IPS-NIHi7 (cell line): ENCODE data around the gene MED7.

ENCODE experiments used
- DNase-seq: peaks from one replicate; pipeline ENCODE4 v3.0.0; 2012; ENCODE audit warnings: mixed read lengths; ENCODE audit errors: extremely low spot score

Gene MED7

DNA sequence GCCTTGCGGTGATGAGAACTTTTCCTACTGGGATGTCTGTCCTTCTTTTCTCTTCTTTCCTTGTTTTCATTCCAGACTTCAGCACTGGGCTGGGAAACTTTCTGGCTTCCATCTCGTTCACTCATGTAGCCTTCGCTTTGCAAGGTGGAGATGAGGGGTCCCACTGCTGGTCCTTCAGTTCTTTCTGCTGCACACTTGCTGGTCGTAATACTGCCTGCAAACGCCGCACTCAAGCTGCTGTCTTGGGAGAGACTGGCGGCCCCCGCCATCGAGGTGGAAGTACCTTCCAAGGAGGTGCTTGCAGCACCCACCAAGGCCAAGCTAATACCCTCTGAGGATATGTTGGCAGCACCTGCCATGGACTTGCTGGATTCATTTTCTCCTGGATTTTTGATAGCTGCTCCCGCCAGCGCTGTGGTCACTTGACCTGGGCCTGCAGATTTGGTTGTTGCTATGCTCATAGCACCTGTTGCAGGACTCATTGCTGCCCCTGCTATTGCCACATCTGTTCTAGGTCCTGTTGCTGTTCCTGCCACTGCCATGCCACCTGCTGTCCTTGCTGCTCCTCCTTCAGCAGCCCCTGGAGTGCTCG lies 20.4 kb upstream of the MED7 start:
- DNase-seq = no peak

GRCh38 chr5:157161996-157162395 lies 19.3 kb upstream of the MED7 start:
- no peak for DNase-seq

DNA sequence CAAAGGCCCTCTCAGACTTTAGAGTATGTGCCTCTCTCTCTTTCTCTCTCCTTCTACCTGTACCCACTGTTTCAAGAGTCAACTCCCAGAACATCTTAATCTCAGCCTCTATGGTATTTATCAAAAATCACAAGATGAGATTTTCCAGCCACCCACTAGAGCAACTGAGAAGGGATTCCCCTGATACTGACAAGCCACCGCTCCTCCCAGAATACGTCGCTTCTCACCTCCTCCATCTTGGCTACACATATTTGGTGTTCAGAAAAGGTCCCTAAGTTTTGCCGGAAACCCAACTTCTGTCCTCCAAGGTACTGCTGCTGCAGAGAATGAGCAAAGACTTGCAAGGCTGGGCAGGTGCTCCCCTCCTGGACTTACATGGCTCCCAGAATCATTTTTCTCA lies 17.3 kb upstream of the MED7 start:
- no peak for DNase-seq

GRCh38 chr5:157159209-157159751 lies 16.6 kb upstream of the MED7 start:
- no peak for DNase-seq

DNA sequence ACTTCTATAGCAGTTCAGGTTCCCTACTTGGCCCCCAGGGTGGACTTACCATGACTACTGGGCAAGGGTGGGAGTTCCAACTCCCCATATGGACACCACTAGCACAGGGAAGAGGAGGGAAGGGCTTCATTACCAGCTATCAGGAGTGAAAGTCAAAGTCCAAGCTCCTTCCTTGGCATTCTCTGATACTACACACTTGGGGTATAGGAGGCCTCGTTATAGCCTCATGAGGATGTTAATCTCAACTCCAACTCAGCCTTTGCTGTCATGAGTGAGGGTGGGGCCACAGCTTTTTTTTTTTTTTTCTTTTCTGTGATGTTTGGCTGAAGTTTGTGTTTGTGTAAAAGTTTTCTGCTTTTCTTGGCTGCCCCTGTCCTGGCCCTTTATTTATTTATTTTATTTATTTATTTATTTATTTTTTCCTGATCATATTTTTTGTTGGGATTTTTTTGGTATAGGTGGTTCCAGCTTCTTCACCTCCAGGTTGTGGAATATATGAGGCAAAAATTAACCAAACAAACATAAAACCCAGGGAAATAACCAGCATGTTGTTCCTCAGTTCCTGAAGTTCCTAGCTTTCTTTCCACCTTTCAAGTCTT lies 14.7 kb upstream of the MED7 start:
- no peak for DNase-seq

DNA sequence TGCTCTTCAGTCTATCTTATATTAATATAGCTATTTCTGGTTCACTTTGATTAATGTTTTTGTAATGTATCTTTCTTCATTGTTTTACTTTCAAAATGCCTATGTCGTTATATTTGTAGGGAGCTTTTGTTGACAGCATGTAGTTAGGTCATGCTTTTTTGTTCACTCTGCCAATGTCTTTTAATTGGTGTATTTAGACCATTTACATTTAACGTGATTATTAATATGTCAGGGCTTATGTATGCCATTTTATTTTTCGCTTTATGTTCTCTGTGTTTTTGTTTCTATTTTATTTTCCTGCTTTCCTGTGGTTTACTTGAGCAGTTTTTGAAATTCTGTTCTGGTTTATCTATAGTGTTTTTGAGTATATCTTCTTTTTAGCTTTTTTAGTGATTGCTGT lies 12.6 kb upstream of the MED7 start:
- DNase-seq = no peak

GRCh38 chr5:157150995-157151394 lies 8.3 kb upstream of the MED7 start:
- no peak for DNase-seq

- peak; percentile 70 for DNase-seq
These were observed 6.3 kb upstream of the MED7 start for GRCh38 chr5:157148734-157149615.

DNA sequence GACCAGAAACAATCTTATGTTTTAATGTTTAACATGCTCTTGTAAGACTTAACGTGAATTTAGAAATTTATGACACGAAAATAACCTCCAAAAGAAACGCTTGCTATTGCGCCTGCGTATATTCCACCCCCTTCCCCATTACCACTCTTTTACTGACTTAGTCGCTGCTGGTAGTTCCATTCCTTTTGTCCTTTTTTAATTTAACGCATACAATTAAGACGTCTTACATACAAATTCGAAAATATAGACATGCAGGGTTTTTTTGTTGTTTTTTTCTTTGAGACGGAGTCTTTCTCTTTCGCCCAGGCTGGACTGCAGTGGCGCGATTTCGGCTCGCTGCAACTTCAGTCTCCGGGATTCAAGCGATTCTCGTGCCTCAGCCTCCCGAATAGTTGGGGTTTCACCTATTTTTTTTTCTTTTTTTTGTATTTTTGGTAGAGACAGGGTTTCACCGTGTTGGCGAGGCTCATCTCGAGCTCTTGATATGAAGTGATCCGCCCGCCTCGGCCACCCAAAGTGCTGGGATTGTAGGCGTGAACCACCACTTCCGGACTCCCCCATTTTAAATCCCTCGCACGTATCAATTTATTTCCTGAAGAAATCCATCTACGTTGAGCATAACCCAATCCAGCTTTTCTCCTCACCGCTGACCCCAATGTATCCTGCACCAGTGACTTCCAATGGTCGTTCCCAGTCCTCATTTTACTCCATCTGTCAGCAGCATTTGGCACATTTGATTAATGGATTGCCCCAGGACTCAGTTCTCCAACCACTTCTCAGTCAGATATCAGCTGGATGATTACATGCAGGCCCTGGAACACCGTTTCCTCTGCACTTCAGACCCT lies 684 bp upstream of the MED7 start:
- peak; percentile 46 for DNase-seq

DNA sequence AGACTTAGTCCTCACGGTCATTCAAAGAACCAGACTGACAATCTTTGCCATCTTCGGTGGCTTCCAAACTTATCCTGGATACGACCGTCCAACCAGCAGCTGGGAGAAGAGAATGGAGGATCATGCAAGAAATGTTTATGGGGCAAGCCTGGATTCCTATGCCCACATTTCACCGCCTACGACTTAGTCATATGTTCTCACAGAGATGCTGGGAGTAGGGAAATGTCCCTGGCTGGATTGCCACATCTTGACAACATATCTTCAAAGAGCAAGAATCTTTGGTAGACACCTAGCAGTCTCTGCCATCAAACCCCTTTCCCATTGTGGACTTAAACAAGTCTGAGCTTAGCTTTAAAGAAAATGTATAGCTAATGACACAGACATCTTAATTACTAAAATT lies 5.0 kb downstream of the MED7 start:
- no peak for DNase-seq

DNA sequence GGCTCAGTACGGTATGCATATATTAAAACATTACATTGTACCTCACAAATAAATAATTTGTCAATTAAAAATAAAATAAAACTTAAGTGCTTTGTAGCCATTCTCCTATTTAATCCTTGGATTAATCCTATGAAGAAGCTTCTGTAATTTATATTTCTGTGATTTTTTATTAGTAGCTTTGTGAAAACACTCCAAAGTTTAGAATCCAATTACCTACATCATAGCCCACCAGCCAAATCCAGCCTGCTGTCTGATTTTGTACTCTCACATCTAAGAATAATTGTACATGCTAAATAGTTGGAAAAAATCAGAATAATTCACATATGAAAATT lies 10.4 kb downstream of the MED7 start:
- no peak for DNase-seq

DNA sequence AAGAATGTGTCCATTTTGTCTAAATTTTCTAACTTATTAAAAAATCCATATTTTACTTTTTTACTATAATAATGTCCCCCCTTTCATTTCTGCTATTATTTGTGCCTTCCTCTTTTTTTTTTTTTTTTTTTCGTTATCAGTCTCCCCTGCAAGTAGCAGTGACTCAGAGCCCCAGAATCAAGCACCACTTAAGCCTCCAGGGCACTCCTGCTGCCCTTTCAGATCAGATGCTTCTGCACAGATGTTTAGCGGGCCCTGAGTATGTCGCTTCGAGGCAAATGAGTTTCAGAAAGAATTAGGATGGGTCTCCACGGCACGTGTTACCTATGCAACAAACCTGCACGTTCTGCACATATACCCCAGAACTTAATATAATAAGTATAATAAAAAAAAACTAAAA lies 11.7 kb downstream of the MED7 start:
- DNase-seq = no peak

GRCh38 chr5:157121709-157122108 lies 21.0 kb downstream of the MED7 start:
- no peak for DNase-seq

- DNase-seq = no peak
These were observed 22.6 kb downstream of the MED7 start for GRCh38 chr5:157120102-157120501.

DNA sequence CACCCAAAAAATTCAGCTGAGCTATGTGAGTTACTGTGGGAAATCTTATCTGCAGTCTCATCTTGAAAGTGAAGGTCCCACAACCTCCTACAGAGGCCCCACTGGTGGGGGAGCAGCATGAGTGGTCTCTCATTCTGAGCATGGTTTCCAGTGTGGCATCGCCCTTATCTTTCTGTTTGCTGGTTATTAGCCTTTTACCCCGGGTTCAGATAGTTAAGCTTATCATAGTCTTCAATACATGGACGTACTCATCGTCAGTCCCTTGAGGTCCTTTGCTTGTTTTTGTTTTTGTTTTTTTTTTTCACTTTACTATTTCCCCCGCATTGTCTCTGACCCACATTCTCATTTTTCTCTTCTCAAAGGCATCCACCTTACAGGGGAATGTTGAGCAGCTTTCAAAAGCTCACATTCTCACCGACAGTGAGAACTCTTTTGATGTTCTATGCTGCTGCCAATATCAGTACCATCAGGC lies 26.1 kb downstream of the MED7 start:
- no peak for DNase-seq

GRCh38 chr5:157115502-157115901 lies 27.2 kb downstream of the MED7 start:
- no peak for DNase-seq

DNA sequence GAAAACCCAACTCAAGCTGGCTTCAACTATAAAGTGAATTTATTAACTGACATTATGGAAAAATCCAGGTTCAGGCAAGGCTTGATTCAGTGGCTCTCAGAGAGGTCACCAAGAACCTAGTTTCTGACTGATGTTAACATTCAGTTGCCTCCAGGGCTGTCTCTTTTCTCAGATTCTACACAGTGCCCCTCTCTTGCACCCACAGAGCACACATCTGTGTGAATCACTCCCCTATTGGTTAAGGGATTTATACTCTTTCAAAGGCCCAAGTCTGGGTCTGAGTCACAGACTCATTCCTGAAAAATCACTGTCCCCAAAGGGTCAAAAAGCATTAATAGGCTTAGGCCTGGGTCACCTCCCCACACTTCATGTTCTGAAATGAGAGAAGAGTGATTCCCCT lies 27.7 kb downstream of the MED7 start:
- no peak for DNase-seq

DNA sequence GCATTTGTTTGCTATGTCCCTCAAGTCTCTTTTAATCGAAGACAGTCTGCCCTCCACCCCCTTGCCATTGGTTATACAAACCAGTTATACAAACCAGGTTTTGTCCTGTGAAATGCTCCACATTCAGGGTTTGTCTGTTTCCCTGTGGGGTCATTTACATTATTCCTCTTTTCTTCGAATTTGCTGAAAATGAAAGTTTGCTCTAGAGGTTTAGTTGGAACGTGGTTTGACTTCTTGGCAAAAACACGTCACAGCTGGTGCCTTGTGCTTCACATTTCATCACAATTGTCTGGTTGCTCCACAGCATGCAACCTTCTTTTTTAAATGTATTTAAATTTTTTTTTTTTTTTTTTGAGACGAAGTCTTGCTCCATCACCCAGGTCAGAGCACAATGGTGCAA lies 29.7 kb downstream of the MED7 start:
- no peak for DNase-seq

- no peak for DNase-seq
These were observed 32.9 kb downstream of the MED7 start for GRCh38 chr5:157109744-157110143.

DNA sequence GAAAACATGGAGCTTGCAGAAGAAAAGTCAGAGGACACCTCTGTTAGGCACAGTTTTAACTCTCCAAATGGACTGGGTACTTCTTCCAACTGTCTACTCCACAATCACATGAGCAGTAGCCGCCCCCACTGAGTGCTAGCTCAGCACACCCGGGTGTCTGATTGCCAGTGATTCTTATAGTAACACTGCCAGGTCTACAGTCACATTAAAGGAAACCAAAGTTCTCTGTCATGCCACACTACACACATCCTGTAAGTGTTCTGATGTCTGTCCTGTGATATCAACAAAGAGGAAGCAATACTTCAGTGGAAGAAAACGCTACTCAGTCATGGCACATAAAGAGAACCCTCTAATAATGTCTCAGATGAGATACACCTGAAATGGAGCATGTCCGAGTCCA lies 33.7 kb downstream of the MED7 start, which contains the start of gene HAVCR2:
Gene HAVCR2 (minus strand): TSS at position 69 of the 400 bp plus-strand sequence. CDS start 61 bp downstream, at position 8.
- no peak for DNase-seq

DNA sequence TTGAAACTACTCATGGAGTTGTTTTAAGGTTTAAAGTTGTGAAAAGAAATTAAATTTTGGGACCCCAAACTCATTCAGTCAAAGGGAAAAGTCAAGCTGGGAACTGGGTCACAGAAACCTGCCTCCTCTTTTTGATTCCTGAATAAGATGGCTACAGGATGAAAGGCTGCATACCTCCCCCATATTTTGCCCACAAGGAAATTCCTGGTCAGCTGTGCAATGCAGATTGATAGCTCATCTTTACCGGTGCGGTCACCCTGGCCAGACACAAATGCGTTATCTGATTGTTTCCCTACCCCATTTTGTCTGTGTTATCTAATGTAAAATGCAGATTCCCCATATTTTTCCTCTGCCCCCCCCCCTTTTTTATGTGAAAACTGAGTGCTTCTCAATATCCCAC lies 35.2 kb downstream of the MED7 start:
- DNase-seq = no peak
